Uterus (tissue), 4 donors: ENCODE results near the gene PIP5K1C. TPM values are rescaled to one million over a fixed set of nuclear protein-coding genes. Genes with fewer than 3 reads are reported as not detected.

Source experiments
- DNase-seq, 2 donors: peaks; one replicate each; pipeline ENCODE4 v3.0.0-alpha.2; 2019 to 2020
- H3K27ac ChIP-seq, 2 donors: fragments of 200-600 bp; sonication (generic); 1 replicate in 1 of 2; 2 replicates in 1 of 2; pipeline ENCODE4 v1.5.1; 2016 to 2018
- H3K27me3 ChIP-seq, 2 donors: fragments of 200-600 bp; sonication (generic); one replicate each; pipeline ENCODE4 v1.5.1; 2018 to 2019; ENCODE audit warnings: control low read depth in 1 of 2
- H3K36me3 ChIP-seq, 2 donors: fragments of 200-600 bp; sonication (generic); one replicate each; pipeline ENCODE4 v1.5.1; 2019; ENCODE audit warnings: control low read depth in 1 of 2
- H3K4me1 ChIP-seq, 2 donors: fragments of 200-600 bp; sonication (generic); one replicate each; pipeline ENCODE4 v1.5.1; 2018 to 2019; ENCODE audit warnings: control low read depth in 1 of 2
- H3K4me3 ChIP-seq, 2 donors: fragments of 200-600 bp; sonication (generic); 1 replicate in 1 of 2; 2 replicates in 1 of 2; pipeline ENCODE4 v1.5.1; 2018 to 2019; ENCODE audit warnings: mild to moderate bottlenecking in 1 of 2
- H3K9me3 ChIP-seq, 2 donors: fragments of 200-600 bp; sonication (generic); one replicate each; pipeline ENCODE4 v1.5.1; 2019; ENCODE audit warnings: control low read depth in 1 of 2
- CTCF ChIP-seq, 4 experiments: fragments of 200-600 bp in 2 of 4; fragments of 450-650 bp in 2 of 4; sonication (generic) in 2 of 4; IDR thresholded peaks; one replicate each; pipeline ENCODE4 v1.5.1; 2016 to 2019; ENCODE audit warnings: antibody characterized with exemption in 4 of 4, mild to moderate bottlenecking in 2 of 4, moderate library complexity in 1 of 4
- POLR2A ChIP-seq, 2 donors: fragments of 450-650 bp; IDR thresholded peaks; one replicate each; pipeline ENCODE4 v1.6.1; 2016; ENCODE audit warnings: antibody characterized with exemption in 2 of 2, mild to moderate bottlenecking in 1 of 2, moderate library complexity in 1 of 2
- intact Hi-C: fragments of 100-400 bp; cut with DNase I; formaldehyde crosslinking; loops from one replicate; pipeline ENCODE4 v1.15.1; 2023; ENCODE audit warnings: low total_unique reads
- total RNA-seq, 4 donors: library from RNA; depleted of rRNA in 3 of 4; stranded (reverse); fragments of >200 nt in 3 of 4; gene quantifications; one replicate each; pipeline versions ENCODE4 v1.1.0 to v1.2.4, GENCODE V29; 2014 to 2023
- donor health status: DM: yes; HTN: yes; CAD: no.

PIP5K1C gene
- total RNA-seq, 4 donors from 2014 or later, result 6.2 to 77.5 (median 33.2) TPM

DNA sequence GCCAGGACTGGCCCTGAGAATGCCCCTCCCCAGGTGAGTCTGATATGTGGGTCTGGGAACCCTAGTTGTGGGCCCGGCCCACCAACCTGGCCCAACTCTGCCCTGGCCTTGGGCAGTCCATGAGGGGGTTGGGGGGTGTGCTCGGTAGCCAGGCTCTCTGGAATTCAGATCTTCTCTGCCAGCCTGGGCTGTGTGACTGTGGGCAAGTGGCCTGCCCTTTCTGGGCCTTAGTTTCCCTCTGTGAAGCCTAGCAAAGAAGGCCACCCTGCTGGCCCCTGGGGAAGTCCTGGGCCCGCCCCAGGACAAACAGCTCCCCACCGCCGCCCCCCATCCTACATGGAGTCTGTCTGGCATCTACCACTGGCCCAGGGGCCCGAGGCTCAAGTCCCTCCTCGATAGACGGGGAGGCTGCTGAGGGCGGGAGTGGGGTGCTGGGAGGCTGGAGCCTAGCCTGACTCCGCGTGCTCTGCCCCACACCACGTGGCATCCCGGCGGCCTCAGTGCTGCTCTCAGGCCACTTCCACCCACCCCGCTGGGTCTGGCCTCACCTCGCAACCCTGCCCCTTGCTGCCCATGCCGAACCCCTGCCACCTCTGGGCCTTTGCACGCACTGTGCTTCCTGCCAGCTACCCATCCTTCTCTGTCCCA, 85.3 kb downstream of the PIP5K1C start:
- no peaks in the 10 kb centered on the region for H3K36me3 ChIP-seq
- H3K27me3 ChIP-seq, result no peaks in the 10 kb centered on the region
- no peak overlapping the region for H3K27ac ChIP-seq
- TF ChIP-seq POLR2A (IDR thresholded peaks at IDR 0.05) (no peak), CTCF (IDR thresholded peaks at IDR 0.05) (no peak)
- no peak for DNase-seq
- H3K9me3 ChIP-seq, result no peaks in the 10 kb centered on the region
- H3K4me1 ChIP-seq, result no peaks in the 10 kb centered on the region
- H3K4me3 ChIP-seq, result no peak overlapping the region
- intact Hi-C loops, result loop anchor here (10.0 kb wide), 1 partner anchor 60 kb away; the partner anchor contains the start of gene MFSD12

DNA sequence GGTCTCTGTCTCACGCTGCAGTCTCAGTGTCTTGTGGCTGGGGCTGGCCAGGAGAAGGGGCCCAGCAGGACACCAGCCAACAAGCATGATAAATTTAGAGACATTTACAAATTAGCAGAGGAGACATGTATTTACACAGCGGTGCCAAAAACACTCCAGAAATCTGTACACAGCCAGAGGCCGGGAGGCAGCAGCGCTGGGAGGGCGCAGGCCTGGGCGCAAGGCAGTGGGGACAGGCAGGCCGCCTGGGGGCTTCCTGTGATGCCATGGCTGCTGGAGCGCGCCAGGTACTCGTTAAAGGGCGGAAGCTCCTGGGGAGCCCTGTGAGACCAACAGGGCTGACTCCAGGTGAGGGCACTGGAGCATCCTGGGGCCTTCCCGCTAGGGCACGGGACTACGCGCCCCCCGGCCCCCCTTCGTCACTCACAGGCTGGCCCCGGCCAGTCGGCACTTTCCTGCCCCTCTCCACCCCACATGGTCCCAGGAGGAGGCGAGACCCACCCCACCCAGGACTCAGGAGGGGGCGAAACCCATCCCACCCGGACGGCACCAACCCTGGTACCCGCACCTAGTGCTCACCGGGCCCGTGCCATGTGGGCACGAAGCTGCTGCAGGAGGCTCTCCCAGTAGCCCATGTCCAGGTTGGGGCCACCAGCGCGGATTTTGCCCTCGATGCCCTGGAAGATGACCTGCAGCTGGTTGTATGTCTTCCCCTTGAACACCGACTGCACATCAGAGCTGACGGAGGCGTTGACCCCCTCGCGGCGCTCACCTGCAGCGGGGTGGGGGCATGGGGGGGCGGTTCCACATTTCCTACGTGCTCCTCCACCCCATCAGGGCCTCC, 86.2 kb downstream of the PIP5K1C start:
- H3K27me3 ChIP-seq, result no peaks in the 10 kb centered on the region
- TF ChIP-seq CTCF (IDR thresholded peaks at IDR 0.05), result no peak
- no peak for TF ChIP-seq POLR2A (IDR thresholded peaks at IDR 0.05)
- no peak overlapping the region for H3K27ac ChIP-seq
- no peak for DNase-seq
- H3K9me3 ChIP-seq, result no peaks in the 10 kb centered on the region
- no peaks in the 10 kb centered on the region for H3K4me1 ChIP-seq
- intact Hi-C loops, result loop anchor here (10.0 kb wide), 1 partner anchor 59 kb away; the partner anchor contains the start of gene MFSD12
- no peaks in the 10 kb centered on the region for H3K36me3 ChIP-seq
- H3K4me3 ChIP-seq, result no peak overlapping the region

GRCh38 chr19:3612901-3613741, 87.1 kb downstream of the PIP5K1C start:
- no peaks in the 10 kb centered on the region for H3K27me3 ChIP-seq
- no peak overlapping the region for H3K4me3 ChIP-seq
- no peak overlapping the region for H3K27ac ChIP-seq
- no peaks in the 10 kb centered on the region for H3K9me3 ChIP-seq
- intact Hi-C loops, result loop anchor here (10.0 kb wide), 1 partner anchor 58 kb away; the partner anchor contains the start of gene MFSD12
- DNase-seq, result no peak
- TF ChIP-seq POLR2A (IDR thresholded peaks at IDR 0.05) (no peak), CTCF (IDR thresholded peaks at IDR 0.05) (no peak)
- no peaks in the 10 kb centered on the region for H3K4me1 ChIP-seq
- no peaks in the 10 kb centered on the region for H3K36me3 ChIP-seq

- Histone ChIP-seq H3K4me3 (no peak overlapping the region), H3K27me3 (no peaks in the 10 kb centered on the region), H3K27ac (no peak overlapping the region), H3K4me1 (peaks cover 0 to 6% of the 10 kb centered on the region in 2 donors), H3K9me3 (no peaks in the 10 kb centered on the region), H3K36me3 (no peaks in the 10 kb centered on the region)
- intact Hi-C loops, result loop anchor here (10.0 kb wide), 1 partner anchor 58 kb away; the partner anchor contains the start of gene MFSD12
- no peak for DNase-seq
- TF ChIP-seq POLR2A (IDR thresholded peaks at IDR 0.05), result no peak
- TF ChIP-seq CTCF (IDR thresholded peaks at IDR 0.05), result no peak
Observed at GRCh38 chr19:3612330-3612729, 87.9 kb downstream of the PIP5K1C start.
